22Rv1 (cell line): ENCODE results near the gene REV1.

Experiments
- H3K27ac ChIP-seq: fragments of 450-650 bp; 2 replicates; pipeline ENCODE4 v1.5.1; 2017
- CTCF ChIP-seq: fragments of 450-650 bp; IDR thresholded peaks from 2 replicates; pipeline ENCODE4 v1.5.1; 2017; ENCODE audit warnings: mild to moderate bottlenecking
- ZFX ChIP-seq: fragments of 450-650 bp; IDR thresholded peaks from 2 replicates; pipeline ENCODE4 v1.6.1; 2017; ENCODE audit warnings: antibody characterized with exemption, borderline replicate concordance

REV1 gene

GRCh38 chr2:99484205-99484604, 5.6 kb downstream of the REV1 start:
- no peak overlapping the region for H3K27ac ChIP-seq
- TF ChIP-seq CTCF: no peak
- no peak for TF ChIP-seq ZFX

- TF ChIP-seq ZFX: no peak
- TF ChIP-seq CTCF: no peak
- no peak overlapping the region for H3K27ac ChIP-seq
Observed at GRCh38 chr2:99481941-99482340, 7.9 kb downstream of the REV1 start.

GRCh38 chr2:99481527-99481926, 8.3 kb downstream of the REV1 start:
- TF ChIP-seq CTCF (no peak), ZFX (no peak)
- no peak overlapping the region for H3K27ac ChIP-seq

- TF ChIP-seq ZFX: no peak
- TF ChIP-seq CTCF: no peak
Observed at GRCh38 chr2:99480390-99480789, 9.4 kb downstream of the REV1 start.

GRCh38 chr2:99478632-99479031, 11.2 kb downstream of the REV1 start:
- H3K27ac ChIP-seq: no peak overlapping the region
- TF ChIP-seq CTCF: no peak
- no peak for TF ChIP-seq ZFX

More at GRCh38 chr2:99480390-99480789, 9.4 kb downstream of the REV1 start:
- H3K27ac ChIP-seq: no peak overlapping the region

GRCh38 chr2:99477054-99477453, 12.8 kb downstream of the REV1 start:
- H3K27ac ChIP-seq: no peak overlapping the region
- TF ChIP-seq ZFX (no peak), CTCF (no peak)

- peak overlapping the region; percentile 69; the same call in 1 of the 2 replicates for H3K27ac ChIP-seq
- TF ChIP-seq CTCF (no peak), ZFX (no peak)
Observed at GRCh38 chr2:99476629-99477028, 13.2 kb downstream of the REV1 start.

GRCh38 chr2:99475095-99475494, 14.7 kb downstream of the REV1 start:
- peak overlapping the region; percentile 69 for H3K27ac ChIP-seq
